ENCODE measurements around the gene CYP3A5. TPM values are rescaled to one million over a fixed set of nuclear protein-coding genes. Genes with fewer than 3 reads are reported as not detected.

CYP3A5 gene
- total and polyA plus RNA-seq, 2 of the 8 experiments (the other 6 are each of a cell fraction or from before 2014, with no cell fraction given), result 0.06 TPM; not detected in 1

DNA sequence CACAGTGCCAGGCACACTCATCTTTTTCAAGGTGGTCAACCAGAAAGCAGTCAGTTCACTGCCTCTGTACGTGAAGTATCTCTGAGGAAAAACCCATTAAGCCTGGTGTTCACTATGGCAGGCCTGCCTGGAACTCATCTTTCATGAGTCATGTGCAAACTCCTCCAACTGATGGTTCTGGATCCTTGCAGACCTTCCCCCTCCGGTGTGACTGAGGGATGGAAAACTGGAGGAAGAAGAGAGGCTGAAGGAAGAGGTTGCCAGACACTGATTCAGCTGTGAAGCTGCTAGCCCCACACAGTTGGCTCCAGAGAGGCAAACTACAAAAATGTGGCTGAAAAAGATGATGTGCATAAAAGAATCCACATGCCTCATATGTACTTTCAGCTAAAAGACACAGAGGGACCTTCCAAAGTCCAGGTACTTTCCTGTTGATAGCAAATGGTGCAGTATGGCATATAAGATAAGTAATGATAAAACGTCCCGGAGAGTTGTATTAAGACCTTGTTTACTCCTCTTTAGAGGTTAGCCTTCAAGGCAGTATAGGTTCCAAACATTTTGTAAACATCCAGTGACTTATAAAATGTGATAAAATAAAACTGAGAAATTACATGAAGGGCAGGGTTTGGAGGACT is 2.7 kb downstream of the CYP3A5 start (continued):
- TF ChIP-seq, protein P1, sequence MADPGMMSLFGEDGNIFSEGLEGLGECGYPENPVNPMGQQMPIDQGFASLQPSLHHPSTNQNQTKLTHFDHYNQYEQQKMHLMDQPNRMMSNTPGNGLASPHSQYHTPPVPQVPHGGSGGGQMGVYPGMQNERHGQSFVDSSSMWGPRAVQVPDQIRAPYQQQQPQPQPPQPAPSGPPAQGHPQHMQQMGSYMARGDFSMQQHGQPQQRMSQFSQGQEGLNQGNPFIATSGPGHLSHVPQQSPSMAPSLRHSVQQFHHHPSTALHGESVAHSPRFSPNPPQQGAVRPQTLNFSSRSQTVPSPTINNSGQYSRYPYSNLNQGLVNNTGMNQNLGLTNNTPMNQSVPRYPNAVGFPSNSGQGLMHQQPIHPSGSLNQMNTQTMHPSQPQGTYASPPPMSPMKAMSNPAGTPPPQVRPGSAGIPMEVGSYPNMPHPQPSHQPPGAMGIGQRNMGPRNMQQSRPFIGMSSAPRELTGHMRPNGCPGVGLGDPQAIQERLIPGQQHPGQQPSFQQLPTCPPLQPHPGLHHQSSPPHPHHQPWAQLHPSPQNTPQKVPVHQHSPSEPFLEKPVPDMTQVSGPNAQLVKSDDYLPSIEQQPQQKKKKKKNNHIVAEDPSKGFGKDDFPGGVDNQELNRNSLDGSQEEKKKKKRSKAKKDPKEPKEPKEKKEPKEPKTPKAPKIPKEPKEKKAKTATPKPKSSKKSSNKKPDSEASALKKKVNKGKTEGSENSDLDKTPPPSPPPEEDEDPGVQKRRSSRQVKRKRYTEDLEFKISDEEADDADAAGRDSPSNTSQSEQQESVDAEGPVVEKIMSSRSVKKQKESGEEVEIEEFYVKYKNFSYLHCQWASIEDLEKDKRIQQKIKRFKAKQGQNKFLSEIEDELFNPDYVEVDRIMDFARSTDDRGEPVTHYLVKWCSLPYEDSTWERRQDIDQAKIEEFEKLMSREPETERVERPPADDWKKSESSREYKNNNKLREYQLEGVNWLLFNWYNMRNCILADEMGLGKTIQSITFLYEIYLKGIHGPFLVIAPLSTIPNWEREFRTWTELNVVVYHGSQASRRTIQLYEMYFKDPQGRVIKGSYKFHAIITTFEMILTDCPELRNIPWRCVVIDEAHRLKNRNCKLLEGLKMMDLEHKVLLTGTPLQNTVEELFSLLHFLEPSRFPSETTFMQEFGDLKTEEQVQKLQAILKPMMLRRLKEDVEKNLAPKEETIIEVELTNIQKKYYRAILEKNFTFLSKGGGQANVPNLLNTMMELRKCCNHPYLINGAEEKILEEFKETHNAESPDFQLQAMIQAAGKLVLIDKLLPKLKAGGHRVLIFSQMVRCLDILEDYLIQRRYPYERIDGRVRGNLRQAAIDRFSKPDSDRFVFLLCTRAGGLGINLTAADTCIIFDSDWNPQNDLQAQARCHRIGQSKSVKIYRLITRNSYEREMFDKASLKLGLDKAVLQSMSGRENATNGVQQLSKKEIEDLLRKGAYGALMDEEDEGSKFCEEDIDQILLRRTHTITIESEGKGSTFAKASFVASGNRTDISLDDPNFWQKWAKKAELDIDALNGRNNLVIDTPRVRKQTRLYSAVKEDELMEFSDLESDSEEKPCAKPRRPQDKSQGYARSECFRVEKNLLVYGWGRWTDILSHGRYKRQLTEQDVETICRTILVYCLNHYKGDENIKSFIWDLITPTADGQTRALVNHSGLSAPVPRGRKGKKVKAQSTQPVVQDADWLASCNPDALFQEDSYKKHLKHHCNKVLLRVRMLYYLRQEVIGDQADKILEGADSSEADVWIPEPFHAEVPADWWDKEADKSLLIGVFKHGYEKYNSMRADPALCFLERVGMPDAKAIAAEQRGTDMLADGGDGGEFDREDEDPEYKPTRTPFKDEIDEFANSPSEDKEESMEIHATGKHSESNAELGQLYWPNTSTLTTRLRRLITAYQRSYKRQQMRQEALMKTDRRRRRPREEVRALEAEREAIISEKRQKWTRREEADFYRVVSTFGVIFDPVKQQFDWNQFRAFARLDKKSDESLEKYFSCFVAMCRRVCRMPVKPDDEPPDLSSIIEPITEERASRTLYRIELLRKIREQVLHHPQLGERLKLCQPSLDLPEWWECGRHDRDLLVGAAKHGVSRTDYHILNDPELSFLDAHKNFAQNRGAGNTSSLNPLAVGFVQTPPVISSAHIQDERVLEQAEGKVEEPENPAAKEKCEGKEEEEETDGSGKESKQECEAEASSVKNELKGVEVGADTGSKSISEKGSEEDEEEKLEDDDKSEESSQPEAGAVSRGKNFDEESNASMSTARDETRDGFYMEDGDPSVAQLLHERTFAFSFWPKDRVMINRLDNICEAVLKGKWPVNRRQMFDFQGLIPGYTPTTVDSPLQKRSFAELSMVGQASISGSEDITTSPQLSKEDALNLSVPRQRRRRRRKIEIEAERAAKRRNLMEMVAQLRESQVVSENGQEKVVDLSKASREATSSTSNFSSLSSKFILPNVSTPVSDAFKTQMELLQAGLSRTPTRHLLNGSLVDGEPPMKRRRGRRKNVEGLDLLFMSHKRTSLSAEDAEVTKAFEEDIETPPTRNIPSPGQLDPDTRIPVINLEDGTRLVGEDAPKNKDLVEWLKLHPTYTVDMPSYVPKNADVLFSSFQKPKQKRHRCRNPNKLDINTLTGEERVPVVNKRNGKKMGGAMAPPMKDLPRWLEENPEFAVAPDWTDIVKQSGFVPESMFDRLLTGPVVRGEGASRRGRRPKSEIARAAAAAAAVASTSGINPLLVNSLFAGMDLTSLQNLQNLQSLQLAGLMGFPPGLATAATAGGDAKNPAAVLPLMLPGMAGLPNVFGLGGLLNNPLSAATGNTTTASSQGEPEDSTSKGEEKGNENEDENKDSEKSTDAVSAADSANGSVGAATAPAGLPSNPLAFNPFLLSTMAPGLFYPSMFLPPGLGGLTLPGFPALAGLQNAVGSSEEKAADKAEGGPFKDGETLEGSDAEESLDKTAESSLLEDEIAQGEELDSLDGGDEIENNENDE (IDR thresholded peaks at IDR 0.05; ENCODE audit: insufficient replicate concordance, low read length), result no peak
- no peak for TF ChIP-seq BCL11A (IDR thresholded peaks at IDR 0.05; ENCODE audit: low read depth in 2 of 2, low read length in 2 of 2)
- no peak for TF ChIP-seq CTBP2 (IDR thresholded peaks at IDR 0.05; ENCODE audit: borderline replicate concordance, insufficient read depth, insufficient read length, low read length)
- no peak for TF ChIP-seq PHF8 (conservative IDR thresholded peaks at IDR 0.05; ENCODE audit: low read depth, low read length)

All from H1 (cell line).